G401 (cell line): ENCODE results near the gene ATP8A1. TPM values are rescaled to one million over a fixed set of nuclear protein-coding genes. Genes with fewer than 3 reads are reported as not detected.
"Not testable (repeated sequence)": the region's sequence is repeated elsewhere in the genome, so short reads cannot be mapped to it uniquely, and the experiment has no call there.

Source experiments
- DNase-seq: peaks from one replicate; pipeline ENCODE4 v3.0.0-alpha.2; 2015; ENCODE audit warnings: low spot score
- in situ Hi-C: cut with HindIII; loops from 2 replicates; pipeline ENCODE4 v1.10.0; 2016; ENCODE audit warnings: low sequenced_read_pairs, mixed read lengths
- total RNA-seq: library from RNA; depleted of rRNA; stranded (reverse); fragments of >200 nt; shearing (Covaris generic); gene quantifications from 2 replicates; pipeline ENCODE4 v1.2.3, GENCODE V29; 2014; rRNA removed

ATP8A1 gene
- 2.1 and 9.2 TPM in 2 replicates for total RNA-seq

DNA sequence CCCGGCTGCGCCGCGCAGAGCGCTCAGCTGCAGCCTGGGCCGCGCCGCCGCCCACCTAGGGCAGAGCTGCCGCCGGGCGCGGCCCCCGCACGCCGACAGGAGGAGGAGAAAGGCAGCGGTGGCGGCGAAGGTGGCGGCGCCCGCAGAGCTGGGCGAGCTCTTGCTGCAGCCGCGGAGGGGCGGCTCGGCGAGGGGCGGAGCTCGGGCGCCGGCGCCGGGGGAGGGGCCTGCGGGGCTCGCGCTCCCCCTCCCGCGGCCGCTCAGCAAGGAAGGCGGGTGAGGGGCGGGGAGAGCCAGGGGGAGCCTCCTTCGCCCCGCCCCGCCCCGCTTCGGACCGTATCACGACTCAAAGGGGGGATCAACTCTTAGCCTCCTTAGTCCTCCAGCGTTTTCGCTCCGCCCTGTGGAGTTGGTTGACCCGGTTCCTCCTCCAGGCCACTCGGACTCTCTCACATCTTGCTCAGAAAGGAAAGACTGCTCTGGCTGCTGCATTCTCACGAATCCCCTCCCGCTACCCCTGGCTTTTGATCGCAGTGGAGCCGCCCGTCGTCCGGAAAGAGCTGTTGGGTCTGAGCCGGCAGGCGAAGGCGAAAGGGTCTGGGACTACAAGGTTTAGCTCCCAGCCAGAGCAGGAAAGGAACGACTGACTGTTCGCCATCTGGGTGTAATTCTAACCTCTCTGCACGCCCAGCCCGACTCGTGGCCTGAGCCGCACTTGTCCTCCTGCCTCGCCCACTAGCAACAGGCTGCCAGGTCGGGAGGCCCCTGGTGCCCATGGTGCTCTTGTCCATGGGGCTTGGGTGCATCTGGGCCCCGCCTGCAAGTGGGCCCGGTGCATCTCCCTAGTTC is at the start of gene ATP8A1:
Gene ATP8A1 (minus strand): TSS at position 162 of the 849 bp plus-strand sequence. CDS start 232 bp downstream, outside the sequence.
- in situ Hi-C loops = no loop called here
- peak; percentile 95 for DNase-seq

DNA sequence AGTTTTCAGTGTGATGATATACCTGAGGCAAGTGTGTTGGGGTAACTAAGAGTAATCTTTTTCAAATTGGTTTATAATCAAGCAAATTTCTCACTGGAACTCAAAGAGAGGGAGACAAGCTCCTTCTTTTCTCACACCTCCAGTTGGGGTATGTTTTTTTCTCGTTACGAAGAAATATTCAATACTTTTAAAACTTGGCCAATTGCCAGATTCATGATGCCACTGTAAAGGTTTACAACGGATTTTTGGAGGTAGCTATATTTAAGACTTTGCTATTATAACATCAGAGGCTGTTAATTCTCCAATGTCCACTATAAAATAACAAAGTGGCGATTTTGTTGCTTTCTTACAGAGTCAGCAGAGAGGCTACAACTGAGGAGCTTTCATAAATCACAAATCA is 49.2 kb upstream of the ATP8A1 start:
- DNase-seq = no peak
- in situ Hi-C loops = no loop called here

DNA sequence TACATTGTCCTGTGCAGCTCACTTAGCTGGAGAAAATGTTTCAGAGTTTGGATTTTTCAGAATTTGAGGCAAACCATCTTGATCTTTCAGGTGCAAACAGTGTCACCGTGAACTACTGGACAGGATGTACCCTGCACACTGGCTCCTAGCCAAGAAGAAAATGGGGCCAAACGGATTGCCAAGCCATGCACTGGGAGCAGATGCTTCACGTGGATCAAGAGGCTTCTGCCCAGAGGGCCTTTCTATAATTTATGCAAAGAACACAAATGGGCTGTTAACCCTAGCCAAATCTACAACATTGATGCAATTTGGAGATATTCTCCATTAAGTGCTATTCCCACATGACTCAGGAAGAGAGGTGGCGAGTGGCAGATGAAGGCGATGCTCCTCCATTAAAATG is 46.9 kb upstream of the ATP8A1 start:
- in situ Hi-C loops = no loop called here
- peak; percentile 82 for DNase-seq

DNA sequence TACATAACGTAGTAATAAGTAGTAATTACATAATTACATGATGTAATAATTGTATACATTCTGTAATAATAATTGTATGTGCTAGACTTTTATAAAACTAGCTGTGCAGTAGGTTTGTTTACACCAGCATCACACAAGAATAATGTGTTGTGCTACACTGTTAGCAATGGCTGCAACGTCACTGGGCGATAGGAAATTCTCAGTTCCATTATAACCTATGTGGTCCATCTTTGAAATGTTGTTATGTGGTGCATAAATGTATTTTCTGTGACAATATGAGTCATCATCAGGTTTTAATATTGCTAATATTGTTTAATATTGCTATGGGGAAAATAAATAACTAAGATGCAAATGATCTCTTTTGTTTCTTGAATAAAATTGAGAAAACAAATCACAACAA is 46.0 kb upstream of the ATP8A1 start:
- no peak for DNase-seq
- in situ Hi-C loops = no loop called here

DNA sequence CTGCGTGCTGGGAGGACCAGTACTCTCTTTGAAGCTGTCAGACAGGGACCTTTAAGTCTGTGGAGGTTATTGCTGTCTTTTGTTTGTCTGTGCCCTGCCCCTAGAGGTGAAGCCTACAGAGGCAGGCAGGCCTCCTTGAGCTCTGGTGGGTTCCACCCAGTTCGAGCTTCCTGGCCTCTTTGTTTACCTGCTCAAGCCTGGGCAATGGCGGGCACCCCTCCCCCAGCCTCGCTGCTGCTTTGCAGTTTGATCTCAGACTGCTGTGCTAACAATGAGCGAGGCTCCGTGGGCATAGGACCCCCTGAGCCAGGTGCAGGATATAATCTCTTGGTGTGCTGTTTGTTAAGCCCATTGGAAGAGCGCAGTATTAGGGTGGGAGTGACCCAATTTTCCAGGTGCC is 44.9 kb upstream of the ATP8A1 start:
- DNase-seq, in situ Hi-C loops: not testable (repeated sequence)

DNA sequence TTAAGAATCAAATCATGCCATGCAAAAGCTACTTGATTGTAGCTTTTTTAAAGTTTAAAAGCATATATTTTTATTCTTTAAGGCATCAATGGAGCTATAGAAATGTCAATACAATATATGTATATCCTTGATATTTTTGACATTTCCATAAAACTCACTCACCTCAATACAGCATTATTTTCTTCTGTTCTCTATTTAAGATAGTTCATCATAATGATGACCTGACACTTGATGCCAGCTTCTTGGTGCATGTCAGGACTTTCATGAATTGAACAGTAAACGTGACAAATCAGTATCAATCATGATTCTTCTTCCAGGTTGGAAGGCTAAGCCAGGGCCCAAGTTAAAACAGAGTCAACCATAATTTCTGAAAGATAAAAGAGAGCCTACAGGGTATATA is 33.6 kb upstream of the ATP8A1 start:
- in situ Hi-C loops = no loop called here
- no peak for DNase-seq

DNA sequence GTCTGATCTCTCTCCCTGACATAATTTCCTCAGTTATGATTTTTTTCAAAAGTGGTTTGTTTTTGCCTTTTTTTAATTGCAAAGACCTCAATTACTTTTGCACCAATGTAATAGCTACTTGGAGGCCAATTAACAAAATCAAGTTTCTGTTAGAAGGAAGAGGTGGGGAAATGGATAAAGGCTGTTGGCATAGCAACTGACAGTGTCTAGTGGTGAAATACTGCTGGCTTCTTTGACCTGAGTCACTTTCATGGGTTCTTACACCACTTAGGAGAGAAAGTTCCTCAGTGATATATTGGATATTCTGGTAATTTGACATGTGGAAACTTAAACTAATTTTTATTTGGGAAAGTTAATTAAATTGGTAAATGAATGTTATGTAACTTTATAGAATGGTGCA is 26.5 kb upstream of the ATP8A1 start:
- in situ Hi-C loops = no loop called here
- DNase-seq = no peak

DNA sequence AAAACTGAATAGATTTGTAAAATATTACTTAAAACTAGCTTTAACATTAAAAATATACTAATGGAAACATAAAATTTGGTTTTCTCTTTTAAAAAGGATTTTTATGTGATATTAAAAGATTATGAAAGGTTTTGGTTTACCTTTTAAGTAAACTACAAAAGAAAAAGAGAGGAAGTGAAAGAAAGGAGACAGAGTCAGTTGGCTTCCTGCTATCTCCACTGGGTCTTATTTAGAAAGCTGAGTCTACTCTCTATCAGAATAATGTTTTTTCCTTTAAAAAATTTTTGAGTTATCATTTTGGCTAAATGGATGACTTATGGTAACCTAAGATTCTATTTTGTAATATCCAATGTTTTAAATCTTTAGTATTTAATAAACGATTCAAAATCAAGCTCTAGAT is 21.6 kb upstream of the ATP8A1 start:
- no peak for DNase-seq
- in situ Hi-C loops = no loop called here

DNA sequence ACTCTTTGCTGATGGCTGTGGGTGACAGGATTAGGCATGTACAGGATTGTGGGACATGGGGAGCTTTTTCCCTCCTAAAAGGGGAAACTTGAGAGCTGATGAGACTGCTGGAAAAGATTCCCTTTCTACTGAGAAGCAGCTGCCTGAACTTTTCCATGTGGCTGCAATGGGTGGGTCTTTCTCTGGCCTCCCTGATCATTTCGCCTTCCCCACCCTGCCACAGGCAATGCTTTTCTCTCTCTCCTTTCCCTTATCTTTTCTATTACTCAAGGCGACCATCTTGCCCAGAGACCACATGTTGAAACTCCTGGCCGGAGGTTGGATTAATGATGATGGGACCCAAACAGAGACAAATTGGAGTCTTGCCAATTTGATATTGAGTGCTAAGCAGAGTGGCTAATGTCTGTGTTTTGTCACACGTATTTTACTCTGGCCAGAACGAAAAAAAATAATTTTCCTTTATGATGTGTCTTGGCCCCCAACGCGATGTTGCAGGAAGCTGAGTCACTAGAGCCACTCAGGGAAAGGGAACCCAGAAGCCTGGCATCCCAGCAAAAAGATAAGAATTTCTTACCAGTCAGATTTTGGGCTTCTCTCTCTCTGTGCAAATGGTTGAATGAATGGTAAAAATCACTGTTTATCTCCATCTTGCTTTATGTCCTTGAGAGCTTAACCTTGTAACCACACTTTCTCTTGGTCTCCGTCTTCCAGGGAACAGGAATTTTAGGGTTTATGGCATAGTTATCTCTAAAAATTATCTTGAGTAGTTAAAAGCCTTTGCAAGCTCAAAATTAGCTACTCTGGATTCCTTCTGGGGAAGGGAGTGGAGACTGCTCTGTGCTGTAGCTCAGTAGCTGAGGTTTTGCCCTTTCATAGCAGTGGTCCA is 19.4 kb upstream of the ATP8A1 start:
- DNase-seq = no peak
- in situ Hi-C loops = no loop called here

DNA sequence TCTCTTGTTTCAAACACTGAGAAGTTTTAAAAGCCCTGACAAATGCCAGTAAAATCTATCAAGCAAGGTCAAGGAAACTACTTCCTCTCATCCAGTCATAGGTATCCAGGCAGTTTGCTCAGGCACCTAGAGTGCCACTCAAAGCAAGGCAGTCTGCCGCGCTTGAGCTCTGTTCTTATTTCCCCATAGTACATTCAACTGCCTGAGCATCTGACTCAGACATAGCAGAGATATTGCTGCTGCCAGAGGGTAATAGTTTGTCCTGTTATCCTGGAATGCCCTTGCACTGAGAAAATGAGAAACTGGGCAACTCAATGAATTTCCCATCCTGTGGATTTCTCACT is 16.1 kb upstream of the ATP8A1 start:
- in situ Hi-C loops = no loop called here
- DNase-seq = peak; percentile 24

DNA sequence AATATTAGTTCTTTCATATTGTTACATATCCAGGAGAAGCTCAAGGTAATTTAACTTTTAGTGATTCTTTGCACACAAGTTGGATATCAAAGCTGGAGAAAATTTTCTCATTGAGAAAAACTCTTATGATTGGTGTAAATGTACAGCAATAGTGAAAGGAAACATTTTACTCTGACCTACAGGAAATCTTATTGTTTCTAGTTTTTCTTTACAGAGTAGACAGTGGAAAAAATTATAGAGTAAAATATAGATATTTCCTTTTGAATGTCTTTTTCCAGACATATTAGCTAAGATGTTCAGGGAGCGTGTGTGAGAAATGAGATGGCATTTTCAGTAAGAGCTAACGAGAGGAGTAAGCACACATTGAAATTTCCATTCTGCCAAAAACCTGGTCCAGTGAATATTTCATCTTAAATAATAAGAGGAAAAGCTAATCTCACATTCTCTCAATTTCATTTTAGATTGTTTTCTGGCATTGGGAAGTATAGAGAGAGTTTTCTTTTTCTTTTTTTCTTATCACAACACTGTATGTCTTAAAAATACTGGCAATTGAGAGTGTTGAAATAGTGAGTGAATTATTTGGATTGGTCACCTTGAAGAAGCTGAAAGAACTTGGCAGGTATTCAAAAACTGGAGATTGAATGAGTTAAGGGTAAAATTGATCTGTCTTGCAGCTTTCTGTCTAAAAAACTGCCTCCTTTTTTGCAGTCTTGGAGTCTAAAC is 15.6 kb upstream of the ATP8A1 start:
- no peak for DNase-seq
- in situ Hi-C loops = no loop called here

DNA sequence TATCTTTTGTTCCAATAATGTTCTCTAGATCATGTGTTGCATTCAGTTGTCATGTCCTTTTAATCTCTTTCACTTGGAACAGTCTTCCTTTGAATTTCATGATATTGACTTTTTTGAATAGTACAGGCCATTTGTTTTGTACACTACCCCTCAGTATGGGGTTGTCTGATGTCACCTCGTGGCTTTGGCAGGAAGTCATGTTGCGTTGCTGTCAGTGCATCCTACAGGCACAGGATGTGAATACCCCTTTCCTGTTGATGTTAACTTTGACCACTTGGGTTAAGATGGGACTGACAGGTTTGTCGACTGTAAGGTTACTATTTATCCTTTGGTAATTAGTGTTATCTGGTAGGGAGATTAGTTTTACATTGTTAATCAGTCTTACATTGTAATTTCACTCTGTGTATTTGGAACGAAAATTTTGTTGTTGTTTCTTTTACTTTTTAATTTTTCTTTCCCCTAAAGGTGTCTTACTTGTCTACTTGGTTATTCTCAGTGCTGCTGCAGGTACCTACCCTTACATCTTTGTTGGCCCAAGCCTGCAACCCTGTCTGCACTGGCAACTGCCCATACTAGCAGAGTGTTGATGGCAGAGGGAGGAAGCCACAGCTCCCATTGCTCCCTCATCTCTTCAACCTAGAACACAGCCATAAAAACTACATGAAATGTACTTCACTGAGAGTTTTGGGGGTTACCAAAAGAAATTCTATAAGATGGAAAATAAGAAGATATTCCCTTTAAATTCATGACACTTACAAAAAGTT is 14.7 kb upstream of the ATP8A1 start:
- DNase-seq = no peak
- in situ Hi-C loops = no loop called here

DNA sequence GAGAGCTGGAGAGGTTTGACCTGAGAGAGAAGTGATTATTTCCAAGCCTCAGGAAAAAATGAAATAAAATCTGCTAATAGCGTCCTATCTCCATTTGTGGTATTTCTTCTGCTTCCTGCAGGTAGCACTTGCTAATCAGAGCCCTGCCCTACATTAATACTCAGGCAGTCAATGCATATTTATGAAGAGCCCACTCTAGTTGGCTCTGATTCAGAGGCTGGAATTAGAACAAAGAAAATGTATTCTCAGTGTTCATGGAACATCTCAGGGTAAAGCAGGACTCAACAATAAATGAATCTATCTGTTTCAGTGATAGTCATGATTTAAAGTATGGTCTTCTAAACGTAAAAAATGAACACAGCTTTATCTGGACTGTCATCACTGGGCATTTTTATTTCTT is 1.4 kb upstream of the ATP8A1 start:
- in situ Hi-C loops = no loop called here
- no peak for DNase-seq

DNA sequence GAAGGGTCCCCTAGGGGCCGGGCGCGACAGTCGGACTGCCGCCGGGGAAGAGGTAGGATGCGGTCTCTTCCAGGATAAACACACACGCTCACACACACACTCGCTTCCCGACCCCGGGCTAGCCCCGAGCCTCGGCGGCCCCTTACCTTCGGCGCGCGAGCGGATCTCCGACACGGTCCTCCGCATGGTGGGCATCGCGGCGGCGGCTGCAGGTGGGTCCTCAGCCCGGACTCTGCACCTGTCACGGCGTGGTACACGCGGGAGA is 294 bp downstream of the ATP8A1 start:
- no peak for DNase-seq
- in situ Hi-C loops = no loop called here

DNA sequence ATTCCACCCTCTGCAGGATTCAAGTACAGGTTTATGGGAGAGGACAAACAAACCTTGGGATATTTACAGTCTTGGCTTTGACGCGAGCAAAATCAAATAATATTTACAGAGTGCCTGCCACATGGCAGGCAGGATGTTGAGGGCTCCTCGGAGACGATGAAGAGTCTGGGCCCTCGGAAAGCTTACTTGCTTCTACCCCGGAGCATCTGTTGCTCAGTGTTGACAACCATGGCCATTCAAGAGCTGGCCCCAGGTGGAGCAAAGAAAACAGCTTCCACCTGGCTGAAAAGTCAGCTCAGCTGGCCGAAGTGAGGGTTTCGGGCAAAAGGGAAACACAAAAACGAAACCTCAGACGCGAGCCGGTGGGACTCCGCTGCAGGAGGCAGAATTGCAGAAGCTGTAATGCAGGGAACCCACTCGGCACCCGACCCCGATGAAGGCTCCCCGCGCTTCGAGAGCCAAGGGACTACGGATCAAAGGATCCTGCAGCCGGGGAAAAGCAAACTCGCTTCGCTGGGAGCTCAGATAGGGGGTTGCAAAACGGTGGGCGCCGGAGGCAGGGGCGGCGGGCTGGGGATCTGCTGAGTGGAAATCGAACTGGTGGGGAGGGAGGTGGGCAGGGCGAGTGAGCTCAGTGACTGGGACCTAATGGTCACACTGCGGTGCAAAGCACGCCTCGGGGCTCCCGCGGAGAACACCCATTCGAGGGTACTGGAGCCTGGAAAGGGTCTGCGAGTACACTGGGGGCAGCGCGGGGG is 805 bp downstream of the ATP8A1 start:
- peak; percentile 72 for DNase-seq
- in situ Hi-C loops = no loop called here

DNA sequence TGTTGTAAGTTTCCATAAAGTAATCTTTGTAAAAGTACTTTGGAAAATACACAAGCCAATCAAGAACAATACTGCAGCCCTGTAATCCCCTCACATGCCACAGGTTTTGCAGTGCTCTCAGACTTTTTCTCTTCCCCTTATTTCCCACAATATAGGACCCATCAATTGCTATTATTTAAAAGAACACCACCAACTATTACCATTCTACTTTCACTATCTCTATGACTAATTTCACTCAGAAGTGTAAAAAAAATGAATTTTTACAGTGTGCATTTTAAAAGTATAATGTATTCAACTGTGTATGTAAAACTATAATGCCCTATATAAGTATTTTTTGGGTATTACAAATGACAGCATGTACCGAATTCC is 1.7 kb downstream of the ATP8A1 start:
- DNase-seq = no peak
- in situ Hi-C loops = no loop called here

DNA sequence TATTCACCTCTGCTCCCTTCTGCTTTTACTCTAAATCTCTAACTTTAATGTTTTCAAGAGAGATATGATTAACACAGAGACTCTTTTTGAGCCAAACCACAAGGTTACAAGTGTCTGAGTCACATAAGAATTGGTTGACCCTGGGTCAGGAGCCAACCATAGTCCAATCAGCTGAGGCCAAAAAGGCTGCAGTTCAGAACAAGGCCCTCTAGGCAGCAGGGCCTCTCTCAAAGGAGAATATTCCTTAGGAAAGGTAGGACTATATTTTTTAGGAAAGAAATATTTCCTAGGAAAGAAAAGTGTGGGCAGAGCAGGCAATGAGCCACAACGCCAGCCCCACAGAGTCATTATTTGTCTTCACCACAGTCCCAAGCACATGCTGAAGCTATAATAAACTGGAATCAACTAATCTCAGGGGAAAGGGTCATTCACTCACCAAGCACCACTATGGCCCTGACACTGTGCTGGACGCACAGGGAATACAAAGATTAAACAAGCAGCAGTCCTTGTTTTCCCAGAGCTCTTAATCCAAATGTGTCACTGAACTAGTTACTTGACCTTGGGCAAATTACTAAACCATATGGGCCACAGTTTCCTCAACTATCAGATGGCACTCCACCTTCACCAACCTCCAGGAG is 2.2 kb downstream of the ATP8A1 start:
- in situ Hi-C loops = no loop called here
- no peak for DNase-seq
